Stimulated activated CD4-positive, alpha-beta T cell treated with anti-CD3 and anti-CD28 coated beads, Interleukin-4, amount 100 ng/mL, for 24 hours (primary cell): Measurements from ENCODE around the gene CLDN34.

Experiments used
- DNase-seq: peaks from one replicate; pipeline ENCODE4 v3.0.0-alpha.2; 2020

CLDN34 gene

DNA sequence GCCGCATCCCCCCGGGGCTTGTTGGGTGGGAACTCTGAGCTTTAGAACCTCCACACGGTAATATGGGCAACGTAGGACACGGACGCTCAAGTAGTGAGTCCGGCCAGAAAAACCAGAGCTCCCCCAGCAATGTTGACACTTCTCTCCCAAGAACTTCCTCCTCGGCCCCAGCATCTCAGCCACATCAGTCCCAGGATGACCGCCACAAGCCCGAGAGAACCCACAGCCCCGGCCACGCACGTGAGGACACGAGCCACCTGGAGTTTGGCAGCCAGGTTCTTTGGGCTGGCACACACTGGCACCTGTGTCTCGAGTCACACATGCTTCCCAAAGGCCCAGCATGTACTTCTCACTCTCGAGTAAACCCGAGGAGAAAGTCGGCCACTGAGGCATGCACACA, 16.3 kb downstream of the CLDN34 start:
- DNase-seq = no peak

DNA sequence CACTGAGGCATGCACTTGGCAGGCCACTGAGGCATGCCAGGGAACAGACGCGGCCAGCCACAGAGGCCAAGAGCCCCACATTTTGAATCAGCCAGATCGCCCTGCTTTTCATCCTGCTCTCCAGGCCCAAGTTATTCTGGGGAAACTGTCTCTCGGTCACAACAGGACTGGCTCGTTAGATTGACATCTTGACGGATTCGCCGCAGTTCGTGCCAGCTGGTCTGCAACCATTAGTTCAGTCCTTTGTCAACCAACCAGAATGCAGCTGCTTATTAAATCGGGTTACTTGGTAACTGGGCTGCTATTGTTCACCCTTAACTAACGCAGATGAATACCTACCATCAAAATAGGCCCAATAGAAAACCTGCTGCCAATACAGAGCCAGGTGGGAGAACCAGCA, 16.7 kb downstream of the CLDN34 start:
- DNase-seq = no peak

DNA sequence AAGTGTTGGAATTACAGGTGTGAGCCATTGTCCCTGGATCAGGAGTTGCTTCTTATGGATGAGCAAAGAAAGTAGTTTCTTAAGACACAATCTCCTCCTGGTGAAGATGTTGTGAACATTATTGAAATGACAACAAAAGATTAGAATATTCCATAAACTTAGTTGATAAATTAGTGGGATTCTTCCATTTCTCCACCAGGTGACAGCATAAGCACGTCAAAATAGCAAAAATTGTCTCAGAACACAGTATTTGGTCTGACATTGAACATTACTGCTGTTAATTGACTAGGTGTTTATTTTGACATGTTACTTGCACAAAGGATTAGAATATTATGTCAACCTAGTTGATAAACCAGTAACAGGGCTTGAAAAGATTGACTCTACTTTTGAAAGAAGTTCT, 21.6 kb downstream of the CLDN34 start:
- no peak for DNase-seq

DNA sequence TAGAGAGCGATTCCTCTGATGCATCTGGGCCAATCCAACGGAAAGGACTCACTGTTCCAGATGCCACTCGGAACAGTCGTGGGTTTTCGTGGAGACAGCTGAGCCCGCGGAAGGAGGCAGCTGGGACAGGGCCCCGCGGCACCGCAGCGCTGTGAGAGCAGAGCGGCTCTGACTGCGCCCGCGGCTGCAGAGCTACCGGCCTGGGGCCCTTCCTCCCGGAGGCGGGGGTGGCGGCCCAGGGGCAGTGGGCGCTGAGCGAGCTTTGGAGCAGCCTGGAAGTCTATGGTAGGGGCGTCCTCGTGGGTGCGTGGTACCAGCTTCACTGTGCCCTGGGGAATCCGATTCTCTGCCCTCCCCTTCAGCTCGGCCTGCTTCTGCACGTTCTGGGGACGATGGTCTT, 24.9 kb downstream of the CLDN34 start:
- DNase-seq = no peak

DNA sequence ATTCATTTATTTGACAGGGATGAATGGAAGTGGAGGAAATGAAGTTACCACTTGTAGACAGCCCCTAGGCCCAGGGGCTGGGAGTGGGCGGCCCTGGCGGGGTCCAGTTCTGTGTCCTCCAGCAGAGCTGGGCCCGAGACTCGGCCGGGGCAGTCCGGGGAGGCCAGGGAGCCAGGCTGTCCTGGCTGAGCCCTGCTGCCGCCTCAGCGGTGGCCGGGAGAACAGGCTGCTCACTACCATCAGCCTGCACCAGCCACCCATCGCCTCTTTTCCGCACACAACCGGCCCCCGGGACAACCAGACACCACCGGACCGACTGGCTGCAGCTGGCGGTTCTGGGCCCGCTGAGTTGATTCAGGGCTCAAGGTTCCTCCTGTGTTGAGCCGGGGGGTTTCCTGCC, 25.6 kb downstream of the CLDN34 start:
- no peak for DNase-seq

DNA sequence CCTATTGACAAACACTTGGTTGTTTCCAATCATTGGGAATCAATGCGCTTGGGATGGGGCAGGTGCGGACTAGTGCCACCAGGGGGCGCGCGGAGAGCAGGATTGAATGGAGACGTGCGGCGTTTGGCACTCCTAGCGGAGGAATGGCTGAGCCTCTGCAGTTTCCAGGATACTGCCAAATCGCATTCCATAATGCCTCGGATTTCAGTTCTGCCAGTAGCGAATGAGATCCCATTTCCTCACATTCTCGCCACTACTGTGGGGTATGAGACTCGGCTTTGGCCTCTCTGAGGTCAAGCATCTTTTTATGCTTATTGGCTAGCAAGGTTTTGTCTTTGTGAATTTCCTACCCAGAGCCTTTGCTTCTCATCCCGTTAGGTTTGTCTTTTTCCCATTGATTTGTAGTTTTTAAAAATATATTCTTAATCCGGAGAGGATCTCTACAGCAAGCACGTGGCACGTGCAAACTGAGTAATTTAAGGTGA, 28.7 kb downstream of the CLDN34 start:
- peak; percentile 75 for DNase-seq

DNA sequence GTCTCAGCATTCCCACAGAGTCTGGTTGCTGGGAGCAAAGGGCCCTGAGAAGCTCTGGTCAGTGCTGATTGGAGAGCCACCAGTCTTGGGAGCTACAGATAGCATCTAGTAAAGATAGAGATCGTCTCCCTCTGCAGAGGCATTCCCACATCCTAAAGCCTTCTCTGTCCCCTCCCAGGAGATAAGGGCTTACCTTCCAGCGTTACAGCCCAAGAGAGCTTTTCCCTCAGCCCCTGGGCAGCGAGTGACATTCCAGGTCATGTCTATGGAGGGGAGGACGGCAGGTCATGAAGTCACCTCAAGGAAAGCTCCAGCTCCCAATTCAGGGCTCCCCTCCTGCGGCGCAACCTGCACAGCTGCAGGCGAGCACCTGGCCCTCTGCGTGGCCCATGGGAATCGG, 29.9 kb downstream of the CLDN34 start:
- DNase-seq = no peak

DNA sequence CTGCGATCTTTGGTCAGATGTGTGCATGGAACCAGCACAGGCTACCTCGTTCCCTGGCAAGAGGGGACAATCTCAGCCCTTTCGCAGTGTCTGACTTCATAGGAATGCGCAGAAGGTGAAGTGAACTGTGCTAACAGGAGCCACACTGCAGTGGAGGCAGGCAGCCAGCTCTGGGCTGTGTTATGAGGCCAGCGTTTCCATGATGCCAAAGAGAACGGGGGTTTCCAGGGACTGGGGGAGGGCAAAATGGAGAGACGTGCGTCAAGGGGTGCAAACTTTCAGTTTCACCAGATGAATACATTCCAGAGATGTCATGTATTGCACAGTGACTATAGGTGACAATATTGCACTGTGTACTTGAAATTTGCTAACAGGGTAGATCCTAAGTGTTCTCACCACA, 30.4 kb downstream of the CLDN34 start:
- peak; percentile 73 for DNase-seq

DNA sequence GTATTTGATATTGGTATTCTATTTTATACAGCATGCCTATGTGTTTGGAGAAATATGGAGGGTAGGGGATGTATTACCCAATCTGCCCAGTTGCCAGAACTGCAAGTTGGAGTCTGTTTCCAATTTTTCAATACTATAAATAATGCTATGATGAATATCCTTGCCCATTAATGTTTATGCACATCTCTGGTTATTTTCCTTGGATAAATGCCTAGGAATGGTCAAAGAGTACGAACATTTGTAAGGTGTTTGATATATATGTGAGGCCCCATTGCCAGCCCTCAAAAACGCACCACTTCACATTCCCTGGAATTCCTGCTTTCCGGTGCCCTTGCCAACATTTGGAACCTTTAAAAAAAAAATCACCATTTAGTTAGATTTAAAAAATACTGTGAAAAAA, 34.3 kb downstream of the CLDN34 start:
- DNase-seq = no peak

DNA sequence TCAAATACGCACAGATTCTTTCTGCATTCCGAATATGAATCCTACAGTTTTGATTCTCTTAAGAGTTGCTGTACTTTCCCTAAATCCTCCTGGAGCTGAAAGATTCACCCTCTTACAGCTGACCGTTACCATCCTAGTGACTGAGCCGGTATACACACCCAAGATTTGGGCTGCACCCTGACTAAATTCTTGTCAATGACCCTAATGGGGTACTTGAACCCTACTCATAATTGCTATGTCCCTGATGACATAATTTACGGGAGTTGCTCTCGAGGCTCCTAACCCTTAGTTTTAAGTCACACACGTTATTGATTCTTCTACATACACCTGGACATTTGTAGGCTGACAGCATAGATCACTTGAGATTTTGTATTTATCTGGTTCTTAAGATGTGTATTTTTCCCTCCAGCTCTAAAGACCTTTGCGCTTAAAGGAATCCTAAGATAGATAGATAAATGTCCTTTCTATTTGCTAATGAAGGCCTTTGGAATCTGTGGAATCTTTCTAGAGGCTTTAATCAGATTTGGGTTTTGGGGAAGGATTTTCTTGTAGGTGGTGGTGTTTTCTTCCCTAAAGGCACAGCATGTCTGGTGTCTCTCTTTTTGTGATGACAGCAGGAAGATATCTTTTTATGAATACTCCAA, 37.8 kb downstream of the CLDN34 start:
- DNase-seq = no peak

DNA sequence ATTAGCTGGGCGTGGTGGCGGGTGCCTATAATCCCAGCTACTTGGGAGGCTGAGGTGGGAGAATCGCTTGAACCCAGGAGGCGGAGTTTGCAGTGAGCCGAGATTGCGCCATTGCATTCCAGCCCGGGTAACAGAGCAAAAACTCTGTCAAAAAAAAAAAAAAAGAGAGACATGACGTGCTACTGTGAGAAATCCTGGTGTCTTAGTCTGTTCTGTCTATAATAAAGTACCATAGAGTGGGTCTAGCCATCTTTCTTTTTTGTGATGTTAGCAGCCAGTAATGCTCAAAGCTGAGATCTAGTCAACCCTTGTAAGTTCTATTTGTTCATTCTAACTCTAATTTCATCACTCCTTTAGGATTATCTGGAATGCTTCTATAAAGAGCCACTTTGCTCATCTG, 38.9 kb downstream of the CLDN34 start:
- no peak for DNase-seq

DNA sequence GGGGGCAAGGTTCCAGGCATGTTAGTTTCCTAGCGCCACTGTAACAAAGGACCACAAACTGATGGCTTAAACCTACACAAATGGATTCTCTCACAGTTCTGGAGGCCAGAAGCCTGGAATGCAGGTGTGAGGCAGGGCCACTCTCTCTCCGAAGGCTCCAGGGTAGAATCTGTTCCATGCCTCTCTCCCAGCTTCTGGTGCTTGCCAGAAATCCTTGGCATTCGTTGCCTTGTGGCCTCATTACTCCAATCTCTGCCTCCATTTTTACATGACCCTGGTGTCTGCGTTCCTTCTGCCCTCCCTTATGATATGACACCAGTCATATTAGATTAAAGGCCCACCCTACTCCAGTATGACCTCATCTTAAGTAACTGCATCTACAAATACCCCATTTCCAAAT, 39.6 kb downstream of the CLDN34 start:
- no peak for DNase-seq

DNA sequence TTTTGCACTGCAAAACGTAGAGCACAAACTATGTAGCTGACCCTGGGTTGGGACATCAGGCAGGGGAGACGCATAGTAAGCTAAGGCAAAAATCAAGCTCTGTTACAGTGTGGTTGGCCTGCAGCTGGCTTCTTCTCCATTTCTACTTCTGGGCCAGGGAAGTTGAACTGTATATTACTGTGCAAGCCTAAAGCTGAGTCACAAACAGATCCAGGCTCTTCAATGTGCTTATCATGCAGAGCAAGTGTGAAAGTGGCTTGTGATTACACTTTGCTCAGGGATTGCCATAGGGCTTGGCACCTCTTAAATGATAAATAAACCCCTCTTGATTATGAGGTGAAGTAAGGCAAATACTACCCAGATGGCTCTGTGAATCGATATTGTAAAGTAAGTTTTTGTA, 40.5 kb downstream of the CLDN34 start:
- no peak for DNase-seq

DNA sequence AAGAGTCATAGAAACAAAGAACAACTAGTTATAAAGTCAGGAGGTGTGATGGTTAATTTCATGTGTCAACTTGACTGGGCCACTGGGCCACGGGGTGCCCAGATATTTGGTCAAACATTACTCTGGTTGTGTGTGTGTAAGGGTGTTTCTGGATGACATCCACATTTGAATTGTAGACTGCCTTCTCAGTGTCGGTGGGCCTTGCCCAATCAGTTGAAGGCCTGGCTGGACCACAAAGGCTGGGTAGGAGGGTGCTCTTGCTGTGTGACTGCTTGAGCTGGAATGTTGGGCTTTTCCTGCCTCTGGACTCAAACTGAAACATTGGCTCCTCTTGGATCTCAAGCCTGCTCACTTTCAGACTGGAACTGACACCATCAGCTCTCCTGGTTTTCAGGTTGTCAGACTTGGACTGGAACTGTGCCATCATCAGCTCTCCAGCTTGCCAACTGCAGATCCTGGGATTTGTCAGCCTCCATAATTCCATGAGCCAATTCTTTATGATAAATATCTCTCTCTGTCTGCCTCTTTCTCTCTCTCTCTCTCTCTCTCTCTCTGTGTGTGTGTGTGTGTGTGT, 41.4 kb downstream of the CLDN34 start:
- no peak for DNase-seq

DNA sequence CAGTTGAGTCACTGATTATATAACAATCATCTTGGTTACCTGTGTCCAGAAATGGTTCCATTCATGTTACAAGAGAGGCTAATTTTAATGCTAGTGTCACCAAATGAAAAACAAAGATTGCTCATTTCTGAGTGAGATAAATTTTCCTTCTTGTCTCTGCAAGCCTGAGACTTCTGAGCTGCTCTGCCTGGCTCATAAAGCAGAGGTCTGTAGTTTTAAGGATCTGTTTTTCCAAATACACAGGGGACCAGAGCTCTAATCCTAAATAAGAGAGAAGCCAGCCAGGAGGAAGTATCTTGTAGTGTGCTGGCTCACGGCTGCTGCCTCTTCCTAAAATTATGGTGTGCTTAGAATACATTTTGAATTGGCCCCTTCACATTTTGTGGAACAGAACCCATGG, 42.6 kb downstream of the CLDN34 start:
- no peak for DNase-seq

DNA sequence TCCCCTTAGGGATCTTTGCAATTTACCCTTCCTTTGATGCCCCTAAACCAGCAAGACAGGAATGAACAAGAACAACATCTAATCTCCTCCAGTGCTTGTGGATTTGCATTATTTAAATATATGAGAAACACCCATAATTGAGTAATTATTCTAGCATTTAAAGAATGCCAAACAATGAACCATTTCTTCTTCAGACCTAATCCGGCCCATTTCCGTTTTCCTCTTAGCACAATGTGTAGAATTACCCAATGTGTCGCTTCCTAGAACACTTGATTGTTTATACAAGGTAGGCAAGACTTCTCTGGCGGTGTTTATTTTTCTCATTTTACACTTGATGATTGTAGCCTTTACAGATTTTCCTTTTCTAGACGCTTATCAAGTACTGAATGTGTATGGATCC, 43.5 kb downstream of the CLDN34 start:
- DNase-seq = no peak

DNA sequence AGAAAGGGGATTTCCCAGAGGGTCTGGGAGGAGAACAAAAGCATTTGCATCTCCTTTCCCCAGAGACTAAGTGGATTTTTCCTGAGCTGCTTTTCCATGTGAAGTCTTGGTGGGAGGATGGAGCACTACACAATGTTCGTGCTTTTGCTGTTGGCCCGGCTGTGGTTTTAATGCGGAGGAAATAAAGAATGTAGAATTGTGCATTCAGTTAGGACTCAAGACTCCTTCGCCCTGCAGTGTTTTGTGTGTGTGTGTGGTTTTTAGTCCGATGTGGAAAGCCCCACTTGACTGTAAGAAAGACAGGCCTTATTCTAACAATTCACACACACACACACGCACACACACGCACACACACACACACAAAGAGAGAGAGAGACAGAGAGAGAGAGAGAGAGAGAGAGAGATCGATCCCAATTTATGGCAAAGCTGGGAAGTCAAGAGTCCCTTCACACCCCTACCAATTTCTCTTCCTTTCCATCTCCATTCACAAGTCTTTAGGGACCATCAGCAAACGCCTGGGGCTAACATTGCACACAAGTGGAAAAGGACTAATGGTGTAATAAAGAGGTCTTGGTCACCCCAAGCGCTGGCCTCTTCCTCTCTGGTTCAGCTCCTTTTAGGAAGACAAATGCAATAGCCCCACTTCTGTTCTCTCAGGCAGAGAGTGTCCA, 44.2 kb downstream of the CLDN34 start:
- DNase-seq = peak; percentile 15

DNA sequence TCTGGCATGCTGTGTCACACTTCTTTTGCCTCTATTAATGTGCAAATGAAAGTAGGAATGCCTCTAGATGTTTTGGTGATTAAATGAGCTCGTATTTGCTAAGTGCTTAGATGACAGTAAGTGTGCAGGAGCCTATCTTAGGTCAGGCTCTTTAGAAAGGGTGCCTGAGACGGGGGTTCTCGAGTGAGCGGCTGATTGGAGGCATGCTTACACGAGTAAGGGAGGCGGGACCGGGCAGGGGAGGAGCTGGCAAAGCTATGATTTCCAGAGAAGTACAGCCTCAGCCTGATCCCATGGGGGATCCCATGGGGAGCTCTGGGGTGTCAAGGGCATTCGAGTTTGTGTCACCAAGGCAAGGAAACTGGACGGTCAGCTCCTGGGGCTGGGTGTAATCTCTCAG, 44.8 kb downstream of the CLDN34 start:
- peak; percentile 14 for DNase-seq

DNA sequence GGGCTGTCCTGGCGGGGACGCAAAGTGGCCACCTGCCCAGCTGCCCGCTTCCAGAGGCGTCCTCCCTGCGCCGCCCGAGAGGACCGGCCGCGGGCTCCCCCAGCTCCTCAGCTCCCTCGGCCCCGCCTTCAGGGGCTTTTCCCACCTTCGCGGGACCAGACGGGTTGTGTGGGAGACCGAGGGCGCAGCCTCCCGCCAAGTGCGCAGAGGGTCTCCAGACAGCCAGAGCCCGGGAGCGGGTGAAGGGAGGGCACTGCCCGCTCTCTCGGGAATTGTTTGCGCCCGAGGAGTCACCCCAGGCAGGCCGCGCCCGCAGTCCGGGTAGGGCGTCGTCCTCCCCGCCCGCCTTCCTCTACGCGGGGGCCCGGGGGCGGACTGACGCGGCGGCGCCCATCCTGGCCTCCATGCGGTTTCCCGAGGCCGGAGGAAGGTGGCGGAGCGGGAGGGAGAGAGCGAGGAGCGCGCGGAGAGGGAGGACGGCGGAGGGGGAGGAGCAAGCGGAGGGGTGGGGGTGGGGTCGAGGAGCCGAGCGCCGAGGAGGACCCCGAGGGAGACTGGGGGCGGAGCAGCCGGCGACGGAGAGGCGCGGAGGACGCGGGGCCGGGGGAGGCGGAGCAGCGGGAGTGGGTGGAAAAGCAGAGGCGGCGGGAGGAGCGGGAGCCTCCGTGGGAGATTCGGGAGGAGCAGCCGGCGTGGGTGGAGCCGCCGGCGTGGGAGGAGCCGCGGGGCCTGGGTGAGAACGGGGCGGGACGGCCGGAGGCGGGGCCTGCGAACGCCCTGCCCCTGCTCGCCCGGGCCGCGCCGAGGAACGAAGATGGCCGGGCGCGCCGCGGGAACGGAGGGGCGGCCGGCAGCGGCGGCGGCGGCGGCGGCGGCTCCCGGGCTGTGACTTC, 47.5 kb downstream of the CLDN34 start:
- peak; percentile 66 for DNase-seq

DNA sequence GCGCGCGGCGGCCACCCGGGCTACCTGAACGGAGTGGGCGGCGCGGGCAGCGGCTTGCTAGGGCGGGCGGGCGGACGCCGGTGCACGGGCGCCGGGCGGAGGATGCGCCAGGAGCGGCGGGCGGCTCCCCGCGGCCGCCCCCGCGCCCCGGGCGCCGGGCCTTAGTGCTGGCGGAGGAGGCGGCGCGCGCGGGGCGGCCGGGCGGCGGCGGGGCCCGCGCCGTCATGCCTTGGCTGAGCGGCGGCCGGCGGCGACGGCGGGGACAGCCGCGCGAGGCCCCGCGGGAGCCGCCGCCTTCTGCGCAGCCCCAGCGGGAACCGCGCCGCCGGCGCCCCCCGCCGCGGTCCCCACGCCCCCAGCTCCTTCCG, 48.2 kb downstream of the CLDN34 start:
- DNase-seq = no peak

DNA sequence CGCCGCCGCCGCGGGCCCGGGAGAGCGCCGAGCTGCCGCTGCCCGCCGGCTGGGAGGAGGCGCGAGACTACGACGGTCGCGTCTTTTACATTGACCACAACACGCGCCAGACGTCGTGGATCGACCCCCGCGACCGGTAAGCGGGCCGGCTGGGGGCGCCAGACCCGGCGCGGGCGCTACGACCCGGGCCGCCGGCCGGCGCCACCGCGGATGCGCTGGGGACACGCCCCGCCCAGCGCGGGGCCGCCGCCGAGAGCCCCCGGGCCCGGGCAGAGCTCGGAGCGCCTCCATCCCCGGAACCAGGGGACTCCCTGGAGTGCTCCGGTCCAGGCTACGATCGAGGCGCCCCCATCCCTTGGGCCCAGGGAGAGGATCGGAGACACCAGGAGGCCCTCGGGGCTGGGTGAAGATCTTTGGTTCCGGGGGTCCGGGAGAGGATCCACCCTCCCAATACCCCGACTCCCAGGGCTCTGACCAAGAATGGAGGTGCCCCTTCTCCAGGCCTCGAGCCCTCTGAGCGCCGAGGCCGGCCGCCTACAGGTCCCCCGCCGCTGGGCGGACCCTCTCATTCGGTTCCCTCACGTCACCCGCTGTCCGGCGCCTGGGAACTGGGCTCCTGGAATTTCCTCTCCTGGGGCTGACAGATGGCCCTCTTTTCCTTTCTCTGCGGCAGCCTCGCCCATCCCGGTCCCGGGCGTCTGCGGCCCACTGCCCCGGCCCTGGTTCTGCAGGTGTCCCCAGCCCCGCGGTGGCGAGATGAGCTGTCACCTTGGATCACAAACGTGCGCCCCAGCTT, 48.8 kb downstream of the CLDN34 start:
- DNase-seq = no peak

DNA sequence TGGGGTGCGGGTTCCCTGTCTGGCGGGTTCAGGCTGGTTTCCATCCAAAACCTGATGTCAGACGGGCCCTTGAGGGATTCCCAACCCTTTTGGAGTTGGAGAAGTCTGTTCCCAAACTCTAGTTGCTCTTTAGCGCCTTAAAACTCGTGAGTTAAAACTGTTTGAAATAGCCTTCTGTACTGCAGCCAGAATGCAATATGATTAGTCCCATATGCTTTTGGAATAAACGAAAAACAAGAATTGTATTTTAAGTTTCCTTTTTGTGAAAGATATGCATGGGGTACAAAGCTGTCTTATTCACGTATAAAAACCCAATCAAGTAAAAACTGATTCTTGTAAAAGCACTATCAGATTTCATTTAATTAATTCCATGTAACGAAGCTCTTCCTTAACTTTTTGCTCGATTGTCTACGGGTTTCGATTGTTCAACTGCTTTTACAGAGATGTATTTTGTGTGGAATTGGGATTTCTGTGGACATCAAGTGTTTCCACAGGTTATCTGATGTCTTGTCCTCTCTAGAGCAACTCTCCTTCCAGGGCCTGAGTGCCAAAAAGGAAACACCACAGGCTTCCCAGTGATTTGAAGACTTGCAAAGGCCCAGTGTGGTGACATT, 49.5 kb downstream of the CLDN34 start:
- no peak for DNase-seq
